SK-N-SH (cell line): Measurements from ENCODE around the gene ZP2. TPM values are rescaled to one million over a fixed set of nuclear protein-coding genes. Genes with fewer than 3 reads are reported as not detected.

Experiments
- CTCF ChIA-PET: fragments of 300-600, 350-600 bp; formaldehyde crosslinking; extraction: SDS; loops from one replicate; lab custom pipeline; 2021; lab: Yijun Ruan, JAX
- POLR2A ChIA-PET: fragments of 350-600 bp; sonication (Branson Sonifier 250); formaldehyde crosslinking; extraction: SDS; loops from one replicate; lab custom pipeline; 2020; ENCODE audit warnings: antibody characterized with exemption, inconsistent platforms; lab: Yijun Ruan, JAX
- DNase-seq: peaks from one replicate; pipeline ENCODE4 v3.0.0; 2012
- H2AFZ ChIP-seq: fragments of 200-600 bp; sonication (generic); 2 replicates; pipeline ENCODE4 v1.8.1; 2016; ENCODE audit warnings: antibody characterized with exemption, mild to moderate bottlenecking, low read depth
- H3F3A ChIP-seq: fragments of 200-600 bp; sonication (generic); replicated peaks from 2 replicates; pipeline ENCODE3; 2016; ENCODE audit warnings: antibody characterized with exemption, mild to moderate bottlenecking; ENCODE audit not compliant: insufficient read depth
- H3K27ac ChIP-seq, 2 experiments: fragments of 200-500 bp in 1 of 2; fragments of 200-600 bp in 1 of 2; sonication (Bioruptor generic) in 1 of 2; sonication (generic), shearing (Covaris generic) in 1 of 2; 2 replicates each; pipeline versions ENCODE4 v1.5.1 to v1.6.1; 2014 to 2016; ENCODE audit warnings: low read depth in 2 of 2, inconsistent platforms in 1 of 2, low read length in 1 of 2, mild to moderate bottlenecking in 1 of 2, mixed read lengths in 1 of 2
- H3K27me3 ChIP-seq: fragments of 200-600 bp; sonication (generic), shearing (Covaris generic); 2 replicates; pipeline ENCODE4 v1.6.1; 2016; ENCODE audit warnings: mixed run types; ENCODE audit not compliant: insufficient read depth
- H3K36me3 ChIP-seq, 2 experiments: fragments of 200-500 bp in 1 of 2; fragments of 200-600 bp in 1 of 2; sonication (Bioruptor generic) in 1 of 2; sonication (generic) in 1 of 2; replicated peaks in 1 of 2; 2 replicates each; pipeline versions ENCODE3 to v1.5.1; 2014 to 2016; ENCODE audit warnings: low read length in 1 of 2, mild to moderate bottlenecking in 1 of 2; ENCODE audit not compliant: insufficient read depth in 2 of 2, control insufficient read depth in 1 of 2
- H3K4me1 ChIP-seq, 2 experiments: fragments of 200-500 bp in 1 of 2; fragments of 200-600 bp in 1 of 2; sonication (Bioruptor generic) in 1 of 2; sonication (generic), shearing (Covaris generic) in 1 of 2; 2 replicates each; pipeline versions ENCODE4 v1.5.1 to v1.6.1; 2014 to 2016; ENCODE audit warnings: low read depth in 1 of 2, low read length in 1 of 2, mixed run types in 1 of 2; ENCODE audit not compliant: insufficient read depth in 2 of 2, control insufficient read depth in 1 of 2
- H3K4me2 ChIP-seq: fragments of 200-600 bp; sonication (generic), shearing (Covaris generic); 2 replicates; pipeline ENCODE4 v1.6.1; 2017; ENCODE audit warnings: mixed run types
- H3K4me3 ChIP-seq, 2 experiments: fragments of 200-500 bp in 1 of 2; fragments of 200-600 bp in 1 of 2; sonication (Bioruptor generic) in 1 of 2; sonication (generic), shearing (Covaris generic) in 1 of 2; 2 replicates each; pipeline versions ENCODE4 v1.5.1 to v1.8.1; 2014 to 2016; ENCODE audit warnings: low read depth in 2 of 2, inconsistent platforms in 1 of 2, low read length in 1 of 2, mild to moderate bottlenecking in 1 of 2, mixed read lengths in 1 of 2, moderate library complexity in 1 of 2
- H3K79me2 ChIP-seq: fragments of 200-600 bp; sonication (generic); 2 replicates; pipeline ENCODE4 v1.8.1; 2017; ENCODE audit warnings: mild to moderate bottlenecking; ENCODE audit not compliant: insufficient read depth
- H3K9ac ChIP-seq: fragments of 200-600 bp; sonication (generic); 2 replicates; pipeline ENCODE4 v1.6.1; 2017; ENCODE audit warnings: mixed run types
- H3K9me2 ChIP-seq: fragments of 200-600 bp; sonication (generic); 2 replicates; pipeline ENCODE4 v1.6.1; 2017; ENCODE audit warnings: mixed run types
- H3K9me3 ChIP-seq: fragments of 200-600 bp; sonication (generic); 2 replicates; pipeline ENCODE4 v1.6.1; 2017; ENCODE audit warnings: mixed run types, mild to moderate bottlenecking, moderate library complexity
- H4K20me1 ChIP-seq: fragments of 200-600 bp; sonication (generic); 2 replicates; pipeline ENCODE4 v1.6.1; 2017; ENCODE audit warnings: mild to moderate bottlenecking, mixed run types; ENCODE audit not compliant: insufficient read depth
- CHD2 ChIP-seq: fragments of 150-350 bp; IDR thresholded peaks from 2 replicates; pipeline ENCODE4 v1.6.1; 2018; ENCODE audit warnings: low read length; ENCODE audit not compliant: partially characterized antibody
- EP300 ChIP-seq, 2 experiments: IDR thresholded peaks; 2 replicates each; pipeline versions ENCODE4 v1.4.0 to v1.6.1; 2012; ENCODE audit warnings: borderline replicate concordance in 1 of 2, low read depth in 1 of 2, low read length in 1 of 2
- EZH2phosphoT487 ChIP-seq: fragments of 200-600 bp; sonication (generic); IDR thresholded peaks from 2 replicates; pipeline ENCODE4 v1.6.1; 2017; ENCODE audit warnings: low read depth, mixed run types, mild to moderate bottlenecking, antibody characterized with exemption, moderate library complexity, borderline replicate concordance
- FOXM1 ChIP-seq: IDR thresholded peaks from 2 replicates; pipeline ENCODE4 v1.4.0; 2012; ENCODE audit warnings: low read depth, mild to moderate bottlenecking
- JUND ChIP-seq: IDR thresholded peaks from 2 replicates; pipeline ENCODE4 v1.4.0; 2012
- MAX ChIP-seq: IDR thresholded peaks from 2 replicates; pipeline ENCODE4 v1.4.0; 2012; ENCODE audit warnings: low read depth
- POLR2AphosphoS5 ChIP-seq: IDR thresholded peaks from 2 replicates; pipeline ENCODE4 v1.6.1; 2012; ENCODE audit warnings: low read depth, low read length
- RCOR1 ChIP-seq: fragments of 150-350 bp; IDR thresholded peaks from 2 replicates; pipeline ENCODE4 v1.6.1; 2017; ENCODE audit warnings: antibody characterized with exemption, low read length
- REST ChIP-seq: IDR thresholded peaks from 2 replicates; pipeline ENCODE4 v1.6.1; 2012; ENCODE audit warnings: mild to moderate bottlenecking, low read depth, low read length, moderate library complexity
- SMC3 ChIP-seq: IDR thresholded peaks from 2 replicates; pipeline ENCODE4 v1.6.1; 2012; ENCODE audit warnings: low read depth, low read length, improper control_type of control experiment
- TAF1 ChIP-seq: IDR thresholded peaks from 2 replicates; pipeline ENCODE4 v1.6.1; 2012; ENCODE audit warnings: low read depth, mild to moderate bottlenecking, low read length, moderate library complexity, borderline replicate concordance
- TCF12 ChIP-seq: IDR thresholded peaks from 2 replicates; pipeline ENCODE4 v1.4.0; 2012
- TEAD4 ChIP-seq: IDR thresholded peaks from 2 replicates; pipeline ENCODE4 v1.4.0; 2012; ENCODE audit warnings: mild to moderate bottlenecking, borderline replicate concordance; ENCODE audit not compliant: insufficient read depth
- YY1 ChIP-seq: IDR thresholded peaks from 2 replicates; pipeline ENCODE4 v1.4.0; 2012; ENCODE audit warnings: low read depth, mild to moderate bottlenecking
- polyA plus RNA-seq, 3 experiments: library from polyadenylated mRNA; depleted of rRNA; stranded (reverse); fragments of >200 nt; gene quantifications; 2 replicates each; pipeline ENCODE4 v1.2.3, GENCODE V29; 2012
- TF ChIP-seq, protein P1 (sequence below): IDR thresholded peaks from 2 replicates; pipeline ENCODE4 v1.4.0; 2012; ENCODE audit warnings: low read depth, borderline replicate concordance

ZP2 gene
- polyA plus RNA-seq, 1 of the 3 experiments (the other 2 are of a cell fraction), result not detected

DNA sequence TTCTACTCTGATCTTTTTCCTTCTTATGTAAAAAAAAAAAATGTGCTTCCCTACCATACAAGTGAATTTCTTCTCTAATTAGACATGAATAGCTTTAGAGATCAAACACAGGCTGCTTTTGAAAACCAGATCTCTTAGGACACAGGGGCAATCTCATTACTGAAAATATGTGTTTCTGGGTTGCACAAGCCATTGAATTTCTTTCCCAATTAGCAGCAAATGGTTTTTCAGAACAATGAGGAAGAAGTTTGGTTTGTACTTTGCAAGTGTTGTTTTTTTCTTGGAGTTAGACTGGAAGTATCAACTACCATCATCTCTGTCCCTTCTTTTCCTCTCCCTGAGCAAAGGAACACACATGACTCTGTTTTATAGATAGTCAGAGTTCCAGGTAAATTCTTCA lies 16.5 kb upstream of the ZP2 start (continued):
- TF ChIP-seq EZH2phosphoT487, result no peak
- no peak for TF ChIP-seq RCOR1
- TF ChIP-seq, all 33 proteins: peak for 0

DNA sequence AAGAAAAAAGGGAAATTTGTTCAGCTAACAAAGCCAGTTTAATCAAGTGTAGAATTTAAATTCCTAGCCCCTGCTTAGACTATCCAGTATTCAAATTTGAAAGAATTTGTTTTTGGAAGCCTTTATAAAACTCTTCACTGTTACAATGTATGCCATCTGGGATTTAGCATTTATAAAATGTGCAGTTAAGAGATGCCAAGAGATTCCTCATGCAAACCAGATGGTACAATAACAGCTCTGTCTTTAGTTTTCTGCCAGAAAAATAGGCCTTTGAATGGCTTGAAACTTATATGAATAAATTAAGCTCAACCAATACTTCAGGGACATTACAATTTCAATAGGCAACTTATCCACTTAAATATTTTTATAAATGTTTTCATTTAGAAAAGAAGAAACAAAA lies 15.4 kb upstream of the ZP2 start:
- Histone ChIP-seq H3K27ac (no peak overlapping the region), H3K79me2 (no peaks in the 10 kb centered on the region), H3K9me3 (no peaks in the 10 kb centered on the region), H3K36me3 (no peaks in the 10 kb centered on the region), H3K4me2 (no peak overlapping the region), H3K27me3 (peaks cover 4% of the 10 kb centered on the region; the same call in 1 of the 2 replicates), H2AFZ (no peak overlapping the region), H3K4me1 (no peaks in the 10 kb centered on the region), H3K9ac (no peak overlapping the region), H3K4me3 (no peak overlapping the region), H3K9me2 (no peaks in the 10 kb centered on the region), H4K20me1 (no peaks in the 10 kb centered on the region), H3F3A (no peaks in the 10 kb centered on the region)
- ChIA-PET CTCF (interaction anchor here (0.7 kb wide), 2 partner anchors 59 to 1804 kb away, joined by 3 read pairs; no protein-coding TSS in a partner anchor), POLR2A (no interaction called here)
- no peak for DNase-seq
- TF ChIP-seq FOXM1 (no peak), REST (no peak), POLR2AphosphoS5 (no peak), SMC3 (no peak), TCF12 (no peak), YY1 (no peak), TEAD4 (no peak), TAF1 (no peak), CHD2 (no peak), EP300 (IDR thresholded peaks at IDR 0.05; ENCODE audit: borderline replicate concordance in 1 of 2, low read depth in 1 of 2, low read length in 1 of 2) (no peak), RCOR1 (no peak), JUND (no peak), MAX (no peak)
- TF ChIP-seq, protein P1, sequence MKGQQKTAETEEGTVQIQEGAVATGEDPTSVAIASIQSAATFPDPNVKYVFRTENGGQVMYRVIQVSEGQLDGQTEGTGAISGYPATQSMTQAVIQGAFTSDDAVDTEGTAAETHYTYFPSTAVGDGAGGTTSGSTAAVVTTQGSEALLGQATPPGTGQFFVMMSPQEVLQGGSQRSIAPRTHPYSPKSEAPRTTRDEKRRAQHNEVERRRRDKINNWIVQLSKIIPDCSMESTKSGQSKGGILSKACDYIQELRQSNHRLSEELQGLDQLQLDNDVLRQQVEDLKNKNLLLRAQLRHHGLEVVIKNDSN, result no peak
